ENCODE results near the gene ABITRAM. TPM values are rescaled to one million over a fixed set of nuclear protein-coding genes. Genes with fewer than 3 reads are reported as not detected.

Gene ABITRAM
- total and polyA plus RNA-seq, 2 of the 13 experiments (the other 11 are each of a cell fraction or from before 2014, with no cell fraction given), result 10.2 to 21.6 TPM

- no peak for TF ChIP-seq TCF12 (IDR thresholded peaks at IDR 0.05)
- TF ChIP-seq TCF12 (CRISPR knock-in tag; IDR thresholded peaks at IDR 0.05), result peak; percentile 77; the same call in 1 of the 2 replicates
- TF ChIP-seq ZBTB46 (CRISPR knock-in tag; IDR thresholded peaks at IDR 0.05; ENCODE audit: borderline replicate concordance), result no peak
- peak; percentile 98 for TF ChIP-seq GATA4 (IDR thresholded peaks at IDR 0.05; ENCODE audit: borderline replicate concordance, low read depth)
- no peak for TF ChIP-seq THAP9 (CRISPR knock-in tag; IDR thresholded peaks at IDR 0.05; ENCODE audit: borderline replicate concordance)
- TF ChIP-seq ZFP37 (CRISPR knock-in tag; IDR thresholded peaks at IDR 0.05; ENCODE audit: borderline replicate concordance), result no peak
- TF ChIP-seq ZNF790 (CRISPR knock-in tag; IDR thresholded peaks at IDR 0.05; ENCODE audit: borderline replicate concordance), result no peak
- no peak for TF ChIP-seq SIN3A (IDR thresholded peaks at IDR 0.05; ENCODE audit: borderline replicate concordance, low read depth, low read length)
- peak; percentile 97 for TF ChIP-seq PITX1 (CRISPR knock-in tag; IDR thresholded peaks at IDR 0.05)
- TF ChIP-seq NFATC3 (CRISPR knock-in tag; IDR thresholded peaks at IDR 0.05), result no peak
- TF ChIP-seq RERE (CRISPR knock-in tag; IDR thresholded peaks at IDR 0.05; ENCODE audit: low read depth), result peak; percentile 76; the same call in 1 of the 2 replicates
- no peak for TF ChIP-seq ZNF777 (CRISPR knock-in tag; IDR thresholded peaks at IDR 0.05)
- TF ChIP-seq ZNF275 (CRISPR knock-in tag; IDR thresholded peaks at IDR 0.05; ENCODE audit: borderline replicate concordance), result no peak
Measured at GRCh38 chr9:108894225-108894997, 39.8 kb upstream of the ABITRAM start (continued).
